Gastroesophageal sphincter (tissue), 3 donors: ENCODE results near the gene ATXN2L.

ENCODE experiments used
- POLR2A ChIP-seq, 2 donors: fragments of 450-650 bp; IDR thresholded peaks; one replicate each; pipeline ENCODE4 v1.6.1; 2017; ENCODE audit warnings: antibody characterized with exemption in 2 of 2, mild to moderate bottlenecking in 2 of 2, moderate library complexity in 1 of 2
- TF ChIP-seq, protein P1 (sequence below), 4 experiments: fragments of 200-600 bp in 2 of 4; fragments of 450-650 bp in 2 of 4; sonication (generic) in 1 of 4; IDR thresholded peaks; one replicate each; pipeline ENCODE4 v1.5.1; 2017 to 2019; ENCODE audit warnings: antibody characterized with exemption in 4 of 4, mild to moderate bottlenecking in 2 of 4, moderate library complexity in 2 of 4

DNA sequence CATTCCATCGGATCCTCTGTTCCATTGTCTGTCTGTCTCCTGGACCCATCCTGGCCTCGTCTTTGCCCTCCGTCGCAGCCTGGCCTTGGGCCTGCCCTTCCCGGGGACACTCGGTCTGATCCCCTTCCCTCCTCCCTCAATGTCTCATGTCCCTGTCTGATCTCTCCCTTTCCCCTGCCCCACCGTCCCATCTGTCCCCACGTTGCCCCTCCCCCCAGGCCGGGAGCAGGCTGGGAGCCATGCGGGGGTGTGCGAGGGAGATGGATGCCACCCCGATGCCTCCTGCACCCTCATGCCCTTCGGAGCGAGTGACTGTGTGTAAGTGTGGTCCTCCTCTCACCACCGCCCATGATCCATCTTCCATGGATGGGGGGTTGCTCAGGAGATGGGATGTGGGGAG lies 50.2 kb downstream of the ATXN2L start:
- TF ChIP-seq POLR2A (IDR thresholded peaks at IDR 0.05) = no peak
- TF ChIP-seq, protein P1, sequence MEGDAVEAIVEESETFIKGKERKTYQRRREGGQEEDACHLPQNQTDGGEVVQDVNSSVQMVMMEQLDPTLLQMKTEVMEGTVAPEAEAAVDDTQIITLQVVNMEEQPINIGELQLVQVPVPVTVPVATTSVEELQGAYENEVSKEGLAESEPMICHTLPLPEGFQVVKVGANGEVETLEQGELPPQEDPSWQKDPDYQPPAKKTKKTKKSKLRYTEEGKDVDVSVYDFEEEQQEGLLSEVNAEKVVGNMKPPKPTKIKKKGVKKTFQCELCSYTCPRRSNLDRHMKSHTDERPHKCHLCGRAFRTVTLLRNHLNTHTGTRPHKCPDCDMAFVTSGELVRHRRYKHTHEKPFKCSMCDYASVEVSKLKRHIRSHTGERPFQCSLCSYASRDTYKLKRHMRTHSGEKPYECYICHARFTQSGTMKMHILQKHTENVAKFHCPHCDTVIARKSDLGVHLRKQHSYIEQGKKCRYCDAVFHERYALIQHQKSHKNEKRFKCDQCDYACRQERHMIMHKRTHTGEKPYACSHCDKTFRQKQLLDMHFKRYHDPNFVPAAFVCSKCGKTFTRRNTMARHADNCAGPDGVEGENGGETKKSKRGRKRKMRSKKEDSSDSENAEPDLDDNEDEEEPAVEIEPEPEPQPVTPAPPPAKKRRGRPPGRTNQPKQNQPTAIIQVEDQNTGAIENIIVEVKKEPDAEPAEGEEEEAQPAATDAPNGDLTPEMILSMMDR (IDR thresholded peaks at IDR 0.05) = no peak
